NCI-H2227 (cell line): Measurements from ENCODE around the gene F8.
"Not testable (repeated sequence)": the region's sequence is repeated elsewhere in the genome, so short reads cannot be mapped to it uniquely, and the experiment has no call there.

ENCODE experiments used
- DNase-seq: peaks from one replicate; lab custom pipeline; 2025; ENCODE audit not compliant: unreplicated experiment; lab: John Stamatoyannopoulos, UW

F8 gene

DNA sequence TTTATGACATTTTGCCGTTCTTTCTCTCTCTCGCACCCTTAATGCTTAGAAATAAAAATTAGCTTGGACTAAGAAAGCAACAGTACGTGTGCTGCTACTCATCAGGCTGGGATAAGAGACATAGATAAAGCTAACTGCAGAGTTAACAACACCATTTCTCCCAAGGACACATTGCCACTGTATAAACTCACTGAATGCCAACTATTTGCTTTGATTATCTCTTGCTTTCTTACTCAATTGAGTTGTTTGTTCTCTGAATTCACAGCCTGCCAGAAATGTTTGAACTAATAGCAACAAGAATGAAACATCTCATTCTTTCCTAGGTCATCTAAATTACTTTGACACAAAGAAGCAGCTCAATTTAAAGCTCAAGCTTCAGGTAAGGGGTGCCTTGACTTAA, 34.6 kb downstream of the F8 start:
- DNase-seq = no peak

- no peak for DNase-seq
Observed at GRCh38 chrX:154986826-154987575, 35.5 kb downstream of the F8 start.

DNA sequence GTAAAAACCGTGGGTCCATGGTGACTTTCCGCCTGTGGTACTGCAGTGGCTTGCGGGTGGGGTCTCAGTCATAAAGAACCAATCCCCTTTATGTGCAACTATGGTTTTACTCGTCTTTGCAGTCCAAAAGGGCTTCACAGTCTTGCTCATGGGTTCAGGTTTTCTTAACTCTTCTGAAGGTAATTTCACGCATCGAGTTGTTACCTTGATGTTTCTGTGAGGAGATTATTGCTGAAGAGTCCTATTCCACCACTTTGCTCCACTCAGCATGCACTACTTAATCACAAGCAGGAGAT, 41.5 kb downstream of the F8 start:
- no peak for DNase-seq

GRCh38 chrX:154980330-154981115, 42.0 kb downstream of the F8 start:
- DNase-seq = peak; percentile 64

DNA sequence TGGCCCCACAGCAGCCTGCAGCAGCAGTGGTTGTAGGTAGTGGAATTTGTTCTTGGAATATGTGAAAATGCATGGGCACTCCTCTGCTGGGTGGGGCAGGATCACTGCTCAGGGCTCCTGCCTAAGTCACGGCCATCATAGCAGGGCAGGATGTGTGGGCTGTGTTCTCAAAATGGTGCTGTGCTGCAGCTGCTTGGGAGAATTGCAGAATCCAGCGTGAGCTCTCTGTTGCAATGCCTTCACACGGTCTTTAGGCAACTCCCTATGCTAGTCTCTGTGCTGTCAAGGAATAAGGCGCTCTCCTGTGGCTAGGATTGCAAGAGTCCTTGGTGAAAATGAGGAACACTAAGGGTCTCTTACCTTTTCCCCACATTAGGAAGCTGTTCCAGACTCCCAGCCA, 42.9 kb downstream of the F8 start:
- DNase-seq = no peak

GRCh38 chrX:154968353-154968752, 54.2 kb downstream of the F8 start:
- no peak for DNase-seq

DNA sequence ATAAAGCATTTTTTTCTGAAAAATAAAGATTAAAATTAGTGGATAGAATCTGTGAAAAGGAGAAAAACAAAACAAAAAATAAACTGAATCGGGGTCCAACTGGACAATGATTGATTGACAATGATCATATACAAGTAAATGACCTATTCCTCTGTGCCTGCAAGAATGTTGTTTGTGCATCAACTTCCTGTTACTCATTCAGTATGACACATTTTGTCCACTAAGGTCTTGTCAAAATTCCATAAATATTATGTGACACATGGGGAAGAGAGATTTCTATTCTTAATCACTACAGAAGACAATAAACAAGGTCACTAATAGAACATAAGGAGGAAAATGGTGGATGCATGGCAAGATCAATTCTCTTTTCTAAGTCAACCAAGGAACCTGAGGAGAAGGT, 54.9 kb downstream of the F8 start:
- no peak for DNase-seq

DNA sequence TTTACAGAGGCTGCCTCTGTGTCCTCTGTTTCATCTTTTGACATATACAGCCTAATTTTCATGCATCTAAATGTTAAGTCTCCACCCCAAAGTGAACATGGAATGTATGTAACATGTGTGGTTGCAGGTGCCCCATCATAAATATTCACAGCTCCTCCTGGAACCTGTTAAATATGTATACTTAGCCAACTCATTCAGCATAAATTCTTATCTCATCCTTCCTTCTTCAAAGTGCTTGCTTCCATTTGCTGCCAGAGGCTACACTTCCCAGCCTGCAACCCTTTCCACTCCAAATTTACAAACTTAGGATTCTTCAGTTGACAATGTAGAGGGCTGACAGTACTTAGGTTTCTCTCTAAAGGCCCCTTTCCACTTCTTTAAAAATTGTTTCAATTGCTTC, 60.6 kb downstream of the F8 start:
- no peak for DNase-seq

- DNase-seq = not testable (repeated sequence)
Observed at GRCh38 chrX:154955799-154956198, 66.7 kb downstream of the F8 start.

DNA sequence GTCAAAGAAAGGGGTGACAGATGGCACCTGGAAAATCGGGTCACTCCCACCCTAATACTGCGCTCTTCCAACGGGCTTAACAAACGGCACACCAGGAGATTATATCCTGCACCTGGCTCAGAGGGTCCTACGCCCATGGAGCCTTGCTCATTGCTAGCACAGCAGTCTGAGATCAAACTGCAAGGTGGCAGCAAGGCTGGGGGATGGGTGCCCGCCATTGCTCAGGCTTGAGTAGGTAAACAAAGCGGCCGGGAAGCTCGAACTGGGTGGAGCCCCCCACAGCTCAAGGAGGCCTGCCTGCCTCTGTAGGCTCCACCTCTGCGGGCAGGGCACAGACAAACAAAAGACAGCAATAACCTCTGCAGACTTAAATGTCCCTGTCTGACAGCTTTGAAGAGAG, 83.3 kb downstream of the F8 start:
- not testable (repeated sequence) for DNase-seq

GRCh38 chrX:154924771-154925170, 97.8 kb downstream of the F8 start:
- DNase-seq = not testable (repeated sequence)

GRCh38 chrX:154918060-154918483, 104.5 kb downstream of the F8 start:
- DNase-seq = peak; percentile 74

DNA sequence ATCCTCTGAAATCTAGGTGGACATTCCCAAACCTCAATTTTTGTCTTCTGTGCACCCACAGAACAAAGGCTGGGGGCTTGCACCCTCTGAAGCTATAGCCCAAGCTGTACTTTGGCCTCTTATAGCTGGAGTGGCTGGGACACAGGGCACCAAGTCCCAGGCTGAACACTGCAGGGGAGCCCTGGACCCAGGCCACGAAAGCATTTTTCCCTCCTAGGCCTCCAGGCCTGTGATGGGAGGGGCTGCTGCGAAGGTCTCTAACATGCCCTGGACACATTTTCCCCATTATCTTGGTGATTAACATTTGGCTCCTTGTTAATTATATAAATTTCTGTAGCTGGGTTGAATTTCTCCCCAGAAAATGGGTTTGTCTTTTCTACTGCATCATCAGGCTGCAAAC, 108.5 kb downstream of the F8 start:
- DNase-seq = no peak

- DNase-seq = not testable (repeated sequence)
Observed at GRCh38 chrX:154910528-154910927, 112.0 kb downstream of the F8 start.

- not testable (repeated sequence) for DNase-seq
Observed at GRCh38 chrX:154910048-154910447, 112.5 kb downstream of the F8 start.

DNA sequence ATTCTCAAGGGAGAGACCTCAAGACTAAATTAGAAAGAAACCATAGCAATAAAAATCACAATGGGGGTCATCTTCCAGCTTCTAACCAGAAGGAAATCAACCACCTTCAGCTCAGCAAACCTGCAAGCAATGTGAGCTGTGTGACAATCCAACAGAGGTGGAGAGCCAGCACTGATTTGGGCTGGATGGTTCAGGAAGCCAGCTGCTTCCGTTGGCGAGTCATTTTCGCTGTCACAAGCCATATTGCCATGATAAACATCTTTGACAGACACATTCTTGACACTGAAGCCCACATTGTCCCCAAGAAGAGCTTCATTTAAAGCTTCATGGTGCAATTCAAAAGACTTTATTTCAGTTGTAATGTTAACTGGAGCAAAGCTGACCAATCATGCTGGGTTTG, 113.7 kb downstream of the F8 start:
- DNase-seq = no peak

GRCh38 chrX:154902408-154902807, 120.1 kb downstream of the F8 start:
- no peak for DNase-seq

DNA sequence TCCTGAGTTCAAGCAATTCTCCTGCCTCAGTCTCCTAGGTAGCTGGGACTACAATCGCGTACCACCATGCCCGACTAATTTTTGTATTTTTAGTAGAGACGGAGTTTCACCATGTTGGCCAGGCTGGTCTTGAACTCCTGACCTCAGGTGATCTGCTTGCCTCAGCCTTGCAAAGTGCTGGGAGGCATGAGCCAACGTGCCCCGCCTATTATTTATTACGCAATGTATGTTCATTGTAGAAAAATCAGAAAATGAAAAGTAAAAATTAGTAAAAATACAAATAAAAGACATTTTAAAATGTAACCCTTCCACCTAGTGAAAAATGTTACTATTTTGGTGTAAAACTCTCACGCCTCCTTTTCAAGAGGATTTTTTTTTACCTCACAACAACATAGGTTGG, 122.2 kb downstream of the F8 start:
- DNase-seq = no peak

- DNase-seq = no peak
Observed at GRCh38 chrX:154892296-154892695, 130.2 kb downstream of the F8 start.

DNA sequence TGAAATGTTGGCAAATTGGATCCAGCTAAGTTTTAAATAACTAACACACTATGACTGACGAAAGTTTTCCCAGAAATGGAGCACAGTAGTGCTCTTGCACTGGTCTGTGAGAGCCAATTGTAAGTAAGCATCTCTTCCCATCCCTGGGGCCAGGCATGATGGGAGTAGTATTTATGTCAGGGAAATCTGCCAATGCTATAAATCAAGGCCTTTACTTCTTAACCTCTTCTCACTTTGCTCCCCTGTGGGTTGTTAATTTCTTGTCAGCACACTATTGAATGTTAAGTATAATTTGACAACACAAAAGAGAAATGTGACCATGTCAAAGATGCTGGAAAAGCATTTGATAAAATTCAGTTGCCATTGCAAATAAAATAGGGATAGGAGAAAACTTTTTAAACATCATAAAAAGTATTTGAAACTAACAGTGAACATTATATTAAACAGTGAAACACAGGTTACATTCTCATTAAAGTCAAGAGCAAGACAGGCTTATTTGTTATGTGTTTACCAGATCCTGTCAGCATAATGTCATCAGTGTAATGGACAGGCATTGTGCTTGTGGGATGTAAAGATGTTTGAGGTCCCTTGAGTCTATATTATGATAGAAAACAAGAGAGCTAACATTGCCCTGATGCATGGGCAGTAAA, 131.4 kb downstream of the F8 start:
- no peak for DNase-seq

GRCh38 chrX:154886789-154887221, 135.7 kb downstream of the F8 start:
- DNase-seq = not testable (repeated sequence)
